Measurements from ENCODE around the gene WIPF3.

Gene WIPF3

DNA sequence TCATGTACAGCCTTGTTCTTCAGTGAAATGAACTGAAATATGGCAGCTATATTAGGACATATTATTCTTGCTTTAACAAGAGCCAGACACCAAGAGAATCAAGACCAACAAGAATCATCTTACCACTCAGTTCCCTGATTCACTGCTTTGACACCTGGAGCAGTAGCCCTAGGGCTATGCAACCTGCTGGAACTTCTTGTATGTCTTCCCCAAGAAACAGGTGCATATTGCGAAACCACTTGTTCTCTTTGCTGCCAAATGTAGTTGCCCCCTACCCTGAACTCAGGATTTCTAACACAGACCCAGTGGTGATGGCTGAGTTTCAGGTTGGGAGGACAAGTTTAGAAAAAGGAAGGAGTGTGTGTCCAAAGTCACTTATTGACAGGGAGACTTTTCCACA is 46.1 kb downstream of the WIPF3 start:
- TF ChIP-seq, protein P1, sequence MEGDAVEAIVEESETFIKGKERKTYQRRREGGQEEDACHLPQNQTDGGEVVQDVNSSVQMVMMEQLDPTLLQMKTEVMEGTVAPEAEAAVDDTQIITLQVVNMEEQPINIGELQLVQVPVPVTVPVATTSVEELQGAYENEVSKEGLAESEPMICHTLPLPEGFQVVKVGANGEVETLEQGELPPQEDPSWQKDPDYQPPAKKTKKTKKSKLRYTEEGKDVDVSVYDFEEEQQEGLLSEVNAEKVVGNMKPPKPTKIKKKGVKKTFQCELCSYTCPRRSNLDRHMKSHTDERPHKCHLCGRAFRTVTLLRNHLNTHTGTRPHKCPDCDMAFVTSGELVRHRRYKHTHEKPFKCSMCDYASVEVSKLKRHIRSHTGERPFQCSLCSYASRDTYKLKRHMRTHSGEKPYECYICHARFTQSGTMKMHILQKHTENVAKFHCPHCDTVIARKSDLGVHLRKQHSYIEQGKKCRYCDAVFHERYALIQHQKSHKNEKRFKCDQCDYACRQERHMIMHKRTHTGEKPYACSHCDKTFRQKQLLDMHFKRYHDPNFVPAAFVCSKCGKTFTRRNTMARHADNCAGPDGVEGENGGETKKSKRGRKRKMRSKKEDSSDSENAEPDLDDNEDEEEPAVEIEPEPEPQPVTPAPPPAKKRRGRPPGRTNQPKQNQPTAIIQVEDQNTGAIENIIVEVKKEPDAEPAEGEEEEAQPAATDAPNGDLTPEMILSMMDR (IDR thresholded peaks at IDR 0.05; ENCODE audit: borderline replicate concordance, control extremely low read depth, extremely low read depth, insufficient read depth, missing control alignments): no peak
- in situ Hi-C loops (cut with MboI; ENCODE audit: low sequenced_read_pairs, unreplicated experiment): no loop called here
- DNase-seq (ENCODE audit: low spot score): no peak

DNA sequence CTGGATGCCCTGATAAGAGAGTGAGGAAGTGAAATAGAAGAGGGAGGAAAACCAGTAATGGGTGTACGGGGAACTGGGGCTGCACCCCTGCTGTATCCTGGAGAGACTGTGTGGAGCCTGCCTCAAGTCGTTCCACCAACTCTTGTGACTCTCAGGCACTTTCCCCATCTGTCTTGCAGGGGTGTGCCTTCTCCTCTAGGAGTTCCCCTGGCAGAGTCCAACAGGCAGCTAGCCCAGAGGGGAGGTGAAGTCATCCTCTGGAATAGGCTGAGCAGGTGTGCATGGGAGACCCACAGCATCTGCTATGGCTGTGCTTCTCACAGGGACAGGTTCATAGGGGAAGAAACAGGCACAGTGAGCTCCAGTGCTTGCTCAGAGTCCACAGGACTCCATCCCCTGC is 46.8 kb downstream of the WIPF3 start:
- DNase-seq (ENCODE audit: low spot score): no peak
- in situ Hi-C loops (cut with MboI; ENCODE audit: low sequenced_read_pairs, unreplicated experiment): no loop called here
- TF ChIP-seq, protein P1 (IDR thresholded peaks at IDR 0.05; ENCODE audit: borderline replicate concordance, control extremely low read depth, extremely low read depth, insufficient read depth, missing control alignments): no peak

DNA sequence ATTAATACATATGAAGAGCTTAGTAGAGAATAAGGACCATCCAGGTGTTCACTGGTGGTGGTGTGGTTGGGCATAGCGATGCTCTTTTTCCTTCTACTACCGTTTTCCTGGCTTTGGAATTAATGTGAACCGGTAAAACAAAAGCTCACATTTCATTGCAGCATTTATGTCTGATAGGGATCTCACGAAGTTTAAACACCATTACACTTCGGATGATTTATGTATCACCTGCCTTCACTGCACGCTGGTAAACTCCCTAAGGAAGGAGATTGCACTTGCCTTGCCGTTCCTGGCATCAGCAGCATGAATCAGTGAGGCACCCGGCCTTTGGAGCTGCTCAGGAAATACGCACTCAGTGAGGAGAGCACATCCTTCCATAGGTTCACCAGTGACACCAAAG is 47.5 kb downstream of the WIPF3 start:
- no peak for DNase-seq (ENCODE audit: low spot score)
- in situ Hi-C loops (cut with MboI; ENCODE audit: low sequenced_read_pairs, unreplicated experiment): no loop called here
- TF ChIP-seq, protein P1 (IDR thresholded peaks at IDR 0.05; ENCODE audit: borderline replicate concordance, control extremely low read depth, extremely low read depth, insufficient read depth, missing control alignments): no peak

DNA sequence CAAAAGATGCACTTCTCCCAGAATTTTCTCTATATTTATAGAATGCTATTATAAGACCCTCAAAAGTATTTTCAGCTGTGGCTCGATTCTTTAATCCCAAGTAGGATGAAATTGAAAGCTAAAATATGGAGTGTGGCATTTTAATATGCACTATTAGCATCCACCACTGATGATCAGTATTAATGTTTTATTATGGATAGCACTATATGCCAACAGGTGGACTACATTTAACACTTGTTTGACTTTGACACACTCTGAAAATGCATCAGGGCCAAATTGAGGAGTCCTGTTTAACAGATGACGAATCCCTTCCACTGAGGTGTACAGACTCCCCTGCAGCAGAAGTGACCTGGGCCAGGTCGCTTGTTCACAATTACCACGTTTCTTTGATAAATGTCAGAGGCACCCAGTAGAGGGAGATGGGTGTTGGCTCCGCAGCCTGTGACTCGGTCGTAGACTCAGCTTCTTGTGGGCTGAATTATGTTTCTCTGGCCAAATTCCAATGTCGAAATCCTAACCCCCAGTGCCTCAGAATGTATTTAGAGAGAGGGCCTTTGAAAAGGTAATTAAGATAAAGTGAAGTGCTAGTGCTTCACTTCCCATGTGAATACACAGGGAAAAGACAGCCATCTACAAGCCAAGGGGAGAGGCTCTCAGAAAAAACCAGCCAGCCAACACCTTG is 48.1 kb downstream of the WIPF3 start:
- no peak for DNase-seq (ENCODE audit: low spot score)
- in situ Hi-C loops (cut with MboI; ENCODE audit: low sequenced_read_pairs, unreplicated experiment): no loop called here
- TF ChIP-seq, protein P1 (IDR thresholded peaks at IDR 0.05; ENCODE audit: borderline replicate concordance, control extremely low read depth, extremely low read depth, insufficient read depth, missing control alignments): no peak

DNA sequence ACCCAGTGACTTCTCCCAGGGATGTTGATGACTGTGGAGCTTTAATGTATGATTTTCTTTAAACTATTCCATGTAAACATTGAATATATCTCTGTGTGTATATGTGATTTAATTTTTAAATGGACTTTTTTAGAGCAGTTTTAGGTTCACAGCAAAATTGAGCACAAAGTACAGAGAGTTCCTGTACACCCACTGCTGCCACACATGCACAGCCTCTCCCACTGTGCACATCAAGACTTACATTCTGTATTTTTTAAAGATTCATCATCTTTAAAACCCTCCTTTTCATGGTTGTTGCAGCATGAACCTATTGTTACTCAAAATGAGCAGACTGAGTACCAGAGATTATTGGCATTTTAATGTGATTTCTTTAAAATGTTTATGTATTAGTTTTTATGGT is 51.3 kb downstream of the WIPF3 start:
- DNase-seq (ENCODE audit: low spot score): no peak
- in situ Hi-C loops (cut with MboI; ENCODE audit: low sequenced_read_pairs, unreplicated experiment): no loop called here
- TF ChIP-seq, protein P1 (IDR thresholded peaks at IDR 0.05; ENCODE audit: borderline replicate concordance, control extremely low read depth, extremely low read depth, insufficient read depth, missing control alignments): no peak

DNA sequence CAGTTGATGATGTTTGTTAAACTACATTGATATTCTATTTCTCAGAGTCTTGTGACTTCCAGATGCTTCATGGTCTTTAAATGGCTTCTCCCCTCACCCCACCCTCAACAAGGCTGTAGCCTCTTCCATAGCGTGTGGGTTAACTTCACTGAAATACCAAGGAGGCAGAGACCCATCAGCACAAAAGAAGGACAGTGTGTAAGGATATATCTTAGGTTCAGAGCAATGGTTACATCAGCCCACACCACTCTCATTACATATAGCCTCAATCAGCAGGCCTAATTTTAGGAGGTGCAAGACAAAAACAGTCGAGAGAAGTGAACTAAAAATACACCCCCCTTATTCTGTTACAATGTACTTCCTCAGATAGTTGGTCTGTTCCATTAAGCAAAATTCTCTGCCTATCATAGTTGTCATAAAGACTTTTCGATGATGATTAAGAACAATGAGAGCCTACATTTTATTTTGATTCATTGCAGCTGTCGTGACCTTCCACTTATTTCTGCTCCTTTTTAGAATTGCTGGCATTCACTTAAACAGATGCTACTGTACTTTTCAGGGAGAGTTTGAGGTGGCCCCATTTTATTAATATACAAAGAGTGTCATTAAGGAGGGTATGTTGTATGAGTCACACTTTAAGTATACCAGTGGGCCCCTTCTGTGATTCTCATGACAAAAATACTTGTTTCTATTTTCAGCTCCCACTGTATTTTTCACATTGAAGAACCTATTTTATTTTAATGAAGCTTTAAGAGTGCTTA is 52.1 kb downstream of the WIPF3 start:
- no peak for DNase-seq (ENCODE audit: low spot score)
- in situ Hi-C loops (cut with MboI; ENCODE audit: low sequenced_read_pairs, unreplicated experiment): no loop called here
- TF ChIP-seq, protein P1 (IDR thresholded peaks at IDR 0.05; ENCODE audit: borderline replicate concordance, control extremely low read depth, extremely low read depth, insufficient read depth, missing control alignments): no peak
